Measurements from ENCODE around the gene CEP112.

DNA sequence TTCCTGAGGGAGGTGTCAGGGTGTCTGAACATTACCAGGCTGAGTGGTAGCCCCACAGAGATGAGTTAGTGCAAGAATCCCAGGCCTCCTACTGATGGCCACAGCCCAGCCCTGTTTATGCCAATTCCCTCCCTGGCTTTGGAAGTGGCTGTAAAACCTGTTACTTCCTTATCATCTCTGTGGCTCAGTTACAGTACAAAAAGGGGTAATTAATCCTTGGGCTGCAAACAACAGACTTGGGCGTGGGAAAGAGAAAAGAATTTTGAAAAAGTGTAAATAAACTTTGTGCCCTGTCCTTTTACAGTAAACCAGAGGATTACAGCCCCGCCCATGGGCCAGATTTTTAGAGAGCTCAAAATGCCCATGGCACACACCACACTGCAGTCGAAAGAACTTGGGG is 557.4 kb downstream of the CEP112 start:
- TF ChIP-seq, protein P1, sequence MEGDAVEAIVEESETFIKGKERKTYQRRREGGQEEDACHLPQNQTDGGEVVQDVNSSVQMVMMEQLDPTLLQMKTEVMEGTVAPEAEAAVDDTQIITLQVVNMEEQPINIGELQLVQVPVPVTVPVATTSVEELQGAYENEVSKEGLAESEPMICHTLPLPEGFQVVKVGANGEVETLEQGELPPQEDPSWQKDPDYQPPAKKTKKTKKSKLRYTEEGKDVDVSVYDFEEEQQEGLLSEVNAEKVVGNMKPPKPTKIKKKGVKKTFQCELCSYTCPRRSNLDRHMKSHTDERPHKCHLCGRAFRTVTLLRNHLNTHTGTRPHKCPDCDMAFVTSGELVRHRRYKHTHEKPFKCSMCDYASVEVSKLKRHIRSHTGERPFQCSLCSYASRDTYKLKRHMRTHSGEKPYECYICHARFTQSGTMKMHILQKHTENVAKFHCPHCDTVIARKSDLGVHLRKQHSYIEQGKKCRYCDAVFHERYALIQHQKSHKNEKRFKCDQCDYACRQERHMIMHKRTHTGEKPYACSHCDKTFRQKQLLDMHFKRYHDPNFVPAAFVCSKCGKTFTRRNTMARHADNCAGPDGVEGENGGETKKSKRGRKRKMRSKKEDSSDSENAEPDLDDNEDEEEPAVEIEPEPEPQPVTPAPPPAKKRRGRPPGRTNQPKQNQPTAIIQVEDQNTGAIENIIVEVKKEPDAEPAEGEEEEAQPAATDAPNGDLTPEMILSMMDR (IDR thresholded peaks at IDR 0.05; ENCODE audit: control extremely low read depth in 1 of 3, insufficient read depth in 1 of 3, low read depth in 1 of 3, low read length in 3 of 3) = no peak
- no peak for TF ChIP-seq CTBP2 (IDR thresholded peaks at IDR 0.05; ENCODE audit: borderline replicate concordance, insufficient read depth, insufficient read length, low read length)
- no peak for TF ChIP-seq EZH2 (IDR thresholded peaks at IDR 0.05; ENCODE audit: low read depth, low read length, severe bottlenecking)
- no peak for TF ChIP-seq TBP (IDR thresholded peaks at IDR 0.05; ENCODE audit: low read depth, low read length)
- no peak for TF ChIP-seq CBX5 (IDR thresholded peaks at IDR 0.05; ENCODE audit: low read depth, low read length)
- no peak for TF ChIP-seq SIN3A (conservative IDR thresholded peaks at IDR 0.05 in 1 of 2, IDR thresholded peaks at IDR 0.05 in 1 of 2; ENCODE audit: low read depth in 1 of 2, low read length in 2 of 2)
- no peak for TF ChIP-seq CHD2 (IDR thresholded peaks at IDR 0.05; ENCODE audit: low read length)
- no peak for TF ChIP-seq EP300 (IDR thresholded peaks at IDR 0.05; ENCODE audit: borderline replicate concordance in 1 of 2, low read depth in 2 of 2, low read length in 2 of 2)
- TF ChIP-seq SP4 (IDR thresholded peaks at IDR 0.05; ENCODE audit: low read length) = no peak

All from H1 (cell line).